Measurements from ENCODE around the gene JAKMIP2.

Gene JAKMIP2

GRCh38 chr5:147788023-147788422 is 5.5 kb upstream of the JAKMIP2 start:
- no peak for DNase-seq

DNA sequence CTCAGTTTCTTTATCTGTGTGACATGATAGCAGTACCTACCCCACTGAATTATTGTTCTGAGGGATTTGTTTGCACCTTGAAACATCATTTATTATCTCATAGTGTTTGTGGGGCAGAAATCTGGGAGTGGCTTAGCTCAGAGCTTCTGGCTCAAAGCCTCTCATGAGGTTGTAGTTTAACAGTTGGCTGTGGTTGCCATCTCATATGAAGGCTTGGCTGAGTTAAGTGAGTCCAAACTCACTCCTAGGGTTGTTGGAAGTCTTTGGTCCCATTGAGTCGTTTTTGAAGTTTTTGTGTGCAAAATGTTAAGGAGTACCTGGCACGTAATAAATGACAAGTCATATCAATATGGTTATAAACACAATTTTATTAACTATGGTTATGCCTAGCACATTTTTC is 3.6 kb upstream of the JAKMIP2 start:
- DNase-seq = no peak

- DNase-seq = no peak
Observed at GRCh38 chr5:147784146-147784987, 1.8 kb upstream of the JAKMIP2 start.

- DNase-seq = no peak
Observed at GRCh38 chr5:147780924-147781573, 1.5 kb downstream of the JAKMIP2 start.

DNA sequence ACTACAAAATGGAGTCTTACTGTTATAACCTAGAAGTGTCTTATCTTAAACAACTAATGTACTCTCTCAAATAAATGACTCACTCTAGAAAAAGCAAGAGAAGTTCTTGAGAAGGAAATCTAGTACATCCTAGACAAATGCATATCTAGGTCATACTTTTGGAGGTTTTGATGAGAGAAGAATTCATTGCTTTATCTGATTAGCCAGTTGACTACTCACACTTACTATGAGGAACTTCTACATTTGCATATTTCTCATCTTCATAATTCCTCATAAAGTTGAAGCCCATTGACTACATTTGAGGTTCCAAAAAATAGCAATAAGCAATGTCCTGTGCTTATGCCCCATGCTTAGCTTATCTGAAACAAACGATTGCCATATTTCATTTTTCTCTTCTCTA is 2.8 kb downstream of the JAKMIP2 start:
- DNase-seq = no peak

DNA sequence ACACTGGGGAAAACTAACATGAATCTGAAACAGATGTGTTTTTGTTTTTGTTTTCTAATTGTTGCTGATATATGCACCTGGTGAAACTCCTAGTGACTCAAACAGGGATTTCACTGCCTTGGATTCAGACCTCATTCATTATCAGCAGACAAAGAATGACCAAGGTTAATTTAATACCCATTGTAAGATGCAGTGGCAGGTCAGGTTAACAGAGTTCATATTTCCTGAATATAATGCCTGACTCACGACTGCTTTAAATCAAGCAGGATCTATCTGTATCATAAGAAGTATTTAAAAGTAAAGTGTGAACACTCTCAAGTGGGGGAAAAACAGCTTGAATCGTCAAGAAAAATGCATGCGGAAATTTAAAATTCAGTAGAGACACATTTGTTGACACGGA is 5.5 kb downstream of the JAKMIP2 start:
- no peak for DNase-seq

GRCh38 chr5:147773587-147773986 is 8.9 kb downstream of the JAKMIP2 start:
- DNase-seq = no peak

GRCh38 chr5:147773139-147773538 is 9.4 kb downstream of the JAKMIP2 start:
- DNase-seq = no peak

- no peak for DNase-seq
Observed at GRCh38 chr5:147767048-147767447, 15.5 kb downstream of the JAKMIP2 start.

DNA sequence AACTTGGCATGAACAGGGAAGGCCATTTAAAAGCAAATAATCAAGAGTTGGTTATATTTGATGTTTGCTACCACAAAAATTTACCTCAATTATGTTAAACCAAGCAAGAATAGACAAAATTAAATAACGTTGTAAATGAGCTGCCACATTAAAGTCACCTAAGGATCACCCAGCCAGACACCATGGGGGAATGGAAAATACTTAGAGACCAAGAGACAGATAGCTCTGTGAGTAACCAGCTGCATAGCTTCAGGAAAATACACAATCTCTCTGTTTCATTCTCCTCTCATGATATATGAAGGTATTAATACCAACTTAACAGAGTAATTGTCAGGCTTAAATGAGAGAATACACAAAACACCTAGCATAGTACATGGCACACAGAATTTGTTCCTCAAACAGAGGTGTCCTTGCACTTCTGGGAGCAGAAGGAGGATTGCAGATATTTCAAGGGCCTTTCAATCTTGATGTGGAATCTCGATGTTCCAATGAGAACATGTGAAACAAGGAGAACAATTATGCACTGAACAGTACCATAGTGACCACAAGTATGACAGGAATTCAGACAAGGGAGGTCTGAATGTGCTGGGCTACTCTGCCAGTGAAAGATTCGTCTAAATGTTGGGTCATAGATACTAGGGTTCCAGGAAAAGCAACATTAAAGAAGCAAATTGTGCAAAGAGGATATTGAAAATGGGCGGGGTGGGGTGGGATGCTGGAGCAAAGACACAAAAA is 18.6 kb downstream of the JAKMIP2 start:
- DNase-seq = peak; percentile 75

DNA sequence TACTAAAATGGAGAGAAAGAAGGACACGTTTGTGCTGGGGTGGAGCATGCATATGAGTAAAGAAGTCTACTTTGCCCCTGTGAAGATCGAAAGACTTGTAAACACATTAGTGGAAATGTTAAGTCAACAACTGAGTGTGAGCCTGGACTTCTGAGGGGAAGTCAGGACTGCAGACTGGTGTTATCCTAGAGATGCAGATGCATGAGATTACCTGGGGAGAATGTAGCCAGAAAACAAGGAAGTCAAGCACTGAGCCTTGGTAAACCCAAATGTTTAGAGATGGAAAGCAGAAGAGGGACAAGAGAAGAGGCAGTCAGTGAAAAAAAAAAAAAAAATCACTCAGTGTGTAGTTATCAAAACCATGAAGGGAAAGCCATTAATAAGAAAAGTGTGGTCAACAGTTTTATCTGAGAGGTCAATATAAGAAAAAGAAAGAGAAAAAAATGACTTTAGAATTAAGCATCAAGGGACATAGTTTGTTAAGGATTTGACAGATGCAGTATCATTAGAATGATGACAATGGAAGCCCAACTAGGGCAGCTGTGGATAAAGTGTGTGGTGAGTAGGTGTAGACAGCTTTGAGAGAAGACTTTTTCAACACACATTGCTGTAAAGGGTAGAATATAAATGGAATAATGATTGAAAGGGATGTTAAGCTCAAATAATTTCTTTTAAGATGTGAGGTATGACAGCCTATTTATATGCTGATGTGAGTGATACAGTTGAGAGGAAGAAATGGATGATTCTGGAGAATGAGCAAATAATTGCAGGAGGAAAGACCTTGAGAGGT is 22.2 kb downstream of the JAKMIP2 start:
- no peak for DNase-seq

- no peak for DNase-seq
Observed at GRCh38 chr5:147759441-147759840, 23.1 kb downstream of the JAKMIP2 start.

- no peak for DNase-seq
Observed at GRCh38 chr5:147756566-147756965, 26.0 kb downstream of the JAKMIP2 start.

GRCh38 chr5:147754372-147755122 is 28.0 kb downstream of the JAKMIP2 start:
- DNase-seq = no peak

DNA sequence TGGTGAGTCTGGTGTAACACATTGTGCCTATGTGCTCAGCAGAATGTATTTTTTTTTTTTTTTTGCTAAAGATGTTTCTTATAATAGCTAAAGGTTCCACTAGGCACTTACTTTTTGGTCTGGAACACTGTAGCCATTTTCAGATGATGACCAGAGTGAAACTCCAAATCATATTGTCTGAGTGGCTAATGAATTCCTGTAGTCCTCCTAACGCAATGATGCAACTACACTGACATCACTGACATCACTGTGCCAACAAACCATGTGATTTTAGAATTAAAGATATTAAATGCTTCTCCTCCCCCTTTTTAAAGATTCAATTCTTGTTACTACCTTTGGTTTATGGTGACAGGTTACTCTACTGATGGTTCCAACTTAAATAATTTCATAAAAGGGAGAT is 28.8 kb downstream of the JAKMIP2 start:
- peak; percentile 35 for DNase-seq

DNA sequence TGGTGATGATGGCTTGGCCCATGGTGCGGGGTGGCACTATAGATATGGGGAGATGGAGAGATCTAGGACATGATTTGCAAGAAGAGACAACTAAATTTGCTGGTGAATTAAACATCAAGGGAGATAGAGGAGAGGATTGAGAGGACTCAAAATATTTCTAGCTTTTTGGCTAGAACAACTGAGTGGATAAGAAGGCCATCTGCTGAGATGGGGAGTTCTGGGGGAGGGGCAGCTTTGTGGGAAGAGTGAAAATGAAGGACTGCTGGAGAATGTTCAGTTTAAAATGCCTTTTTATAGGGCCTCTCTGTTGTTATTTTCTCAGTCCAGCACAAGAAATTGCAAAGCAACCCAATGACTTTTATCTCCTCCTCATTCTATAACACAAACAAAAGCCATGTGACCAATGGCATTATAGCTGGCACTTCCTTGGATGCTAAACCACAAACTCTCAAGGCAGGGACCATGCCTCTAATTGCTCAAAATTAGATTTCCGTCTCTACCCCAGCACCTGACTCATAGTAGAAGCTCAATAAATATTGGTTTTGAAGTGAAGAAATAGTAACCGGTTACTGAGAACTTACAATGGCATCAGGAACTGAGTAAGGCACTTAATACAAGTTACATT is 29.8 kb downstream of the JAKMIP2 start:
- DNase-seq = no peak

- DNase-seq = peak; percentile 6
Observed at GRCh38 chr5:147752033-147752432, 30.5 kb downstream of the JAKMIP2 start.

DNA sequence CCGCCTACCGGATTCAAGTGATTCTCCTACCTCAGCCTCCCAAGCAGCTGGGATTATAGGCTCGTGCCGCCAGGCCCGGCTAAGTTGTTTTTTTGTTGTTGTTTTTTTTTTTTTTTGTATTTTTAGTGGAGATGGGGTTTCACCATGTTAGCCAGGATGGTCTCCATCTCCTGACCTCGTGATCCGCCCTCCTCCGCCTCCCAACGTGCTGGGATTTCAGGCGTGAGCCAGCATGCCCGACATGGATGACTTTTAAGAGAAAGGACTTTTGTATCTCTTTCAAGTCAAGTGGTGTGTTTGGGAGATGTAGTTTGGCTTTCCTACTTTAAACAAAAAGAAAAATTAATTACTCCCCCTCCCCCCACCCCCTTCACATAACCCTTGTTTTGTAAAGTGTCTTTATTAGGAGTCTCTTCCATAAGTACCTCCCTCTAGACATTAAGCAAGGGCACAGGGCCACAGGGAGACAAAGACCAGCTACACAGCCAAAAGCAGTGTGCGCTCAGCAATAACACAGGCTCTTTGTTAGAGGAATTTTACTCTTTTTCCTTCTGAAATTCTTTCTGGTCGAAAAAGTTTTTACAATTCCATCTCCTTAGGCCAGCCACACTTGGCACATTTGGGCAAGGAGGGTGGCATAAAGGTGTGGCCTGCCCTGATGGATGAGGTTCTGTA is 31.2 kb downstream of the JAKMIP2 start:
- no peak for DNase-seq

GRCh38 chr5:147750065-147750464 is 32.5 kb downstream of the JAKMIP2 start:
- DNase-seq = no peak

DNA sequence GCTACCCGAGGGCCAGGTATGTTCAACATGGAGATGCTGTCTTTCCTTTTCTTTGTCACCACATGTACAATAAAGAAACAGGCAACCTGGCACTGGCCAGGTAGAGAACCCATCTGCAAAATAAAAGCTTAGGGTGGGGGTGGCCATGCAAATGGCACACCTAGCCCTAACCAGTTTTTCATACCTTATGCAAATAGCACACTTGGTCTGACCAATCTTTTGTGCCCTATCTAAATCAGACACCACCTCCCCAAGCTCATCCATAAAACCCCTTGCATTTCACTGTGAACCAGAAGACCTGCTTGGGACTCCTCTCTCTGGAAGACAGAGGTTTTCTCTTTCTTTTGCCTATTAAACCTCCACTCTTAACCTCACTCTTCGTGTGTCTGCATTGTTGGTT is 33.9 kb downstream of the JAKMIP2 start:
- no peak for DNase-seq

DNA sequence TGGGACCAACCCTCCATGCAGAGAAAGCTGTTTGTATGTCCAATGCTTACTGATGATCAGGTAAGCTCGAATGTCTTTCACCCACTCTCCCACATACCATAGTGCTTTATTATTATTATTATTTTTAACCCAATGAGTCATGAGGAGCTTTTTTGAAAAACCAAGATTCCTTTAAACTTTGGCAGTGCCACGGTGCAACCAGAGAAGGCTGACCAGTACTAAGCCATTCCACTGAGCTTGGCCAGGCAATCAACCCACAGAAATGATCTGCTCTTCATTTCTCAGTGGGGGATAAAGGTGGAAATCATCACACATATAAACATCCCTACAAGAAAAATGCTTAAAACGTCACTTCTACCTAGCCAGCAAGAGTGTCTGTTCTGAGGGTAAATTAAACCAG is 35.5 kb downstream of the JAKMIP2 start:
- DNase-seq = no peak
